ENCODE data around the gene SMNDC1. TPM values are rescaled to one million over a fixed set of nuclear protein-coding genes. Genes with fewer than 3 reads are reported as not detected.
A peak's percentile ranks its signal among the peaks of the same experiment; 100 is the strongest.

SMNDC1 gene
- total and polyA plus RNA-seq, 4 donors: 4.9 to 6.8 (median 6.0) TPM

- no peaks in the 10 kb centered on the region for H3K36me3 ChIP-seq (ENCODE audit: control insufficient read depth in 4 of 4, insufficient read depth in 3 of 4, low read depth in 1 of 4, low read length in 3 of 4)
- TF ChIP-seq RAD21 (IDR thresholded peaks at IDR 0.05): peak; percentile 93 to 94
- peak; percentile 46 for TF ChIP-seq YY1 (IDR thresholded peaks at IDR 0.05)
- no peak for TF ChIP-seq REST (IDR thresholded peaks at IDR 0.05)
- TF ChIP-seq CTCF (IDR thresholded peaks at IDR 0.05; ENCODE audit: low read depth, low read length, missing input control): peak; percentile 77
- 2% methylated on average over 3 of the region's 3 CpGs for WGBS
- no peaks in the 10 kb centered on the region for H3K27me3 ChIP-seq (ENCODE audit: control insufficient read depth in 4 of 4, insufficient read depth in 4 of 4, low read length in 3 of 4)
- H3K4me3 ChIP-seq (ENCODE audit: low read depth in 1 of 3, low read length in 3 of 3): no peak overlapping the region
- H3K27ac ChIP-seq (ENCODE audit: low read depth in 1 of 2, low read length in 2 of 2): no peak overlapping the region
- peak; percentile 44 for DNase-seq (ENCODE audit: low spot score)
- no peaks in the 10 kb centered on the region for H3K9me3 ChIP-seq (ENCODE audit: control insufficient read depth in 4 of 4, low read length in 3 of 4)
- no peak overlapping the region for H3K9ac ChIP-seq (ENCODE audit: low read depth in 1 of 2, low read length in 2 of 2)
- no peaks in the 10 kb centered on the region for H3K4me1 ChIP-seq (ENCODE audit: control insufficient read depth in 4 of 4, insufficient read depth in 4 of 4, low read length in 3 of 4)
These were observed 6.7 kb upstream of the SMNDC1 start for GRCh38 chr10:110311357-110311949.

GRCh38 chr10:110310741-110311140 lies 6.0 kb upstream of the SMNDC1 start:
- Histone ChIP-seq H3K27ac (ENCODE audit: low read depth in 1 of 2, low read length in 2 of 2) (no peak overlapping the region), H3K9me3 (ENCODE audit: control insufficient read depth in 4 of 4, low read length in 3 of 4) (no peaks in the 10 kb centered on the region), H3K9ac (ENCODE audit: low read depth in 1 of 2, low read length in 2 of 2) (no peak overlapping the region), H3K27me3 (ENCODE audit: control insufficient read depth in 4 of 4, insufficient read depth in 4 of 4, low read length in 3 of 4) (no peaks in the 10 kb centered on the region), H3K36me3 (ENCODE audit: control insufficient read depth in 4 of 4, insufficient read depth in 3 of 4, low read depth in 1 of 4, low read length in 3 of 4) (no peaks in the 10 kb centered on the region), H3K4me3 (ENCODE audit: low read depth in 1 of 3, low read length in 3 of 3) (no peak overlapping the region), H3K4me1 (ENCODE audit: control insufficient read depth in 4 of 4, insufficient read depth in 4 of 4, low read length in 3 of 4) (peaks cover 0 to 5% (median 1%) of the 10 kb centered on the region in 4 donors)
- 49% methylated on average over 3 of the region's 3 CpGs for WGBS
- DNase-seq (ENCODE audit: low spot score): no peak
- TF ChIP-seq EGR1 (IDR thresholded peaks at IDR 0.05; ENCODE audit: low read depth in 2 of 2): no peak
- no peak for TF ChIP-seq FOXA2 (IDR thresholded peaks at IDR 0.05)
- no peak for TF ChIP-seq JUND (IDR thresholded peaks at IDR 0.05)
- TF ChIP-seq REST (IDR thresholded peaks at IDR 0.05): no peak
- no peak for TF ChIP-seq FOXA1 (IDR thresholded peaks at IDR 0.05)
- no peak for TF ChIP-seq GABPA (IDR thresholded peaks at IDR 0.05 in 1 of 2, conservative IDR thresholded peaks at IDR 0.05 in 1 of 2)
- TF ChIP-seq RXRA (IDR thresholded peaks at IDR 0.05): no peak
- TF ChIP-seq RAD21 (IDR thresholded peaks at IDR 0.05): no peak
- TF ChIP-seq ATF3 (IDR thresholded peaks at IDR 0.05): no peak
- no peak for TF ChIP-seq ZBTB33 (IDR thresholded peaks at IDR 0.05)
- TF ChIP-seq TAF1 (conservative IDR thresholded peaks at IDR 0.05): no peak
- TF ChIP-seq CTCF (IDR thresholded peaks at IDR 0.05; ENCODE audit: low read depth, low read length, missing input control): no peak
- TF ChIP-seq MAX (IDR thresholded peaks at IDR 0.05): no peak
- no peak for TF ChIP-seq HNF4G (IDR thresholded peaks at IDR 0.05)
- TF ChIP-seq YY1 (IDR thresholded peaks at IDR 0.05): no peak
- TF ChIP-seq NR2F2 (IDR thresholded peaks at IDR 0.05): no peak
- TF ChIP-seq HNF4A (conservative IDR thresholded peaks at IDR 0.05): no peak
- no peak for TF ChIP-seq SP1 (IDR thresholded peaks at IDR 0.05)

All from liver (tissue), 9 donors.